Nephron (organoid): ENCODE results near the gene CLDN7.
A peak's percentile ranks its signal among the peaks of the same experiment; 100 is the strongest.

ENCODE experiments used
- H3K27ac Mint-ChIP-seq, 3 experiments: 2 replicates each; pipeline ENCODE4 v1.8.0; 2020; ENCODE audit warnings: mixed read lengths in 3 of 3, mild to moderate bottlenecking in 2 of 3, moderate library complexity in 1 of 3
- H3K27me3 Mint-ChIP-seq: 2 replicates; pipeline ENCODE4 v1.8.0; 2021; ENCODE audit warnings: low read depth, mild to moderate bottlenecking, moderate library complexity, mixed read lengths
- H3K36me3 Mint-ChIP-seq: 2 replicates; pipeline ENCODE4 v1.8.0; 2020; ENCODE audit warnings: low read depth, mixed read lengths
- H3K4me1 Mint-ChIP-seq: 2 replicates; pipeline ENCODE4 v1.8.0; 2020; ENCODE audit warnings: mixed read lengths
- H3K4me3 Mint-ChIP-seq, 3 experiments: 2 replicates each; pipeline ENCODE4 v1.8.0; 2020; ENCODE audit warnings: mild to moderate bottlenecking in 3 of 3, mixed read lengths in 3 of 3, moderate library complexity in 2 of 3
- H3K9me3 Mint-ChIP-seq: 2 replicates; pipeline ENCODE4 v1.8.0; 2020; ENCODE audit warnings: mixed read lengths
- CTCF ChIP-seq, 3 experiments: fragments of 200-600 bp; sonication (generic); IDR thresholded peaks; one replicate each; pipeline ENCODE4 v1.5.0; 2021; ENCODE audit warnings: antibody characterized with exemption in 3 of 3; ENCODE audit not compliant: unreplicated experiment in 3 of 3

Gene CLDN7

GRCh38 chr17:7293816-7294613, 31.7 kb upstream of the CLDN7 start:
- peak overlapping the region; percentile 65 to 75 (median 72) for H3K4me3 Mint-ChIP-seq
- no peaks in the 10 kb centered on the region for H3K9me3 Mint-ChIP-seq
- H3K4me1 Mint-ChIP-seq = peaks cover 17% of the 10 kb centered on the region
- H3K27ac Mint-ChIP-seq = peak overlapping the region in 2 of 3 experiments; percentile 60 to 67
- no peaks in the 10 kb centered on the region for H3K36me3 Mint-ChIP-seq
- peaks cover 70% of the 10 kb centered on the region for H3K27me3 Mint-ChIP-seq
- no peak for TF ChIP-seq CTCF (IDR thresholded peaks at IDR 0.05; ENCODE audit: unreplicated experiment in 3 of 3)

- TF ChIP-seq CTCF (IDR thresholded peaks at IDR 0.05; ENCODE audit: unreplicated experiment in 3 of 3) = no peak
- H3K9me3 Mint-ChIP-seq = no peaks in the 10 kb centered on the region
These were observed 30.9 kb upstream of the CLDN7 start for GRCh38 chr17:7293159-7293558.

GRCh38 chr17:7292729-7293128, 30.5 kb upstream of the CLDN7 start:
- H3K36me3 Mint-ChIP-seq = no peaks in the 10 kb centered on the region
- peak overlapping the region; percentile 65 to 77 (median 72) for H3K4me3 Mint-ChIP-seq
- no peaks in the 10 kb centered on the region for H3K9me3 Mint-ChIP-seq
- H3K27ac Mint-ChIP-seq = peak overlapping the region; percentile 15 to 70 (median 64)
- H3K4me1 Mint-ChIP-seq = peaks cover 17% of the 10 kb centered on the region
- TF ChIP-seq CTCF (IDR thresholded peaks at IDR 0.05; ENCODE audit: unreplicated experiment in 3 of 3) = no peak
- H3K27me3 Mint-ChIP-seq = peaks cover 72% of the 10 kb centered on the region

More at GRCh38 chr17:7293159-7293558, 30.9 kb upstream of the CLDN7 start:
- Mint-ChIP-seq H3K27me3 (peaks cover 74% of the 10 kb centered on the region), H3K27ac (peak overlapping the region; percentile 15 to 70 (median 64)), H3K4me3 (peak overlapping the region; percentile 65 to 77 (median 72)), H3K36me3 (no peaks in the 10 kb centered on the region), H3K4me1 (peaks cover 17% of the 10 kb centered on the region)

GRCh38 chr17:7292194-7292593, 29.9 kb upstream of the CLDN7 start:
- Mint-ChIP-seq H3K36me3 (no peaks in the 10 kb centered on the region), H3K9me3 (no peaks in the 10 kb centered on the region), H3K4me3 (no peak overlapping the region), H3K27ac (no peak overlapping the region), H3K4me1 (peaks cover 17% of the 10 kb centered on the region), H3K27me3 (peaks cover 74% of the 10 kb centered on the region)
- no peak for TF ChIP-seq CTCF (IDR thresholded peaks at IDR 0.05; ENCODE audit: unreplicated experiment in 3 of 3)

- Mint-ChIP-seq H3K27me3 (peaks cover 68% of the 10 kb centered on the region), H3K9me3 (no peaks in the 10 kb centered on the region), H3K4me3 (no peak overlapping the region), H3K4me1 (peaks cover 17% of the 10 kb centered on the region), H3K36me3 (peaks cover 3% of the 10 kb centered on the region), H3K27ac (no peak overlapping the region)
- TF ChIP-seq CTCF (IDR thresholded peaks at IDR 0.05; ENCODE audit: unreplicated experiment in 3 of 3) = no peak
These were observed 28.4 kb upstream of the CLDN7 start for GRCh38 chr17:7290685-7291084.

GRCh38 chr17:7290166-7290565, 27.9 kb upstream of the CLDN7 start:
- peaks cover 14% of the 10 kb centered on the region for H3K4me1 Mint-ChIP-seq
- H3K9me3 Mint-ChIP-seq = no peaks in the 10 kb centered on the region
- peaks cover 63% of the 10 kb centered on the region for H3K27me3 Mint-ChIP-seq
- H3K4me3 Mint-ChIP-seq = no peak overlapping the region
- H3K27ac Mint-ChIP-seq = no peak overlapping the region
- TF ChIP-seq CTCF (IDR thresholded peaks at IDR 0.05; ENCODE audit: unreplicated experiment in 3 of 3) = no peak
- H3K36me3 Mint-ChIP-seq = peaks cover 3% of the 10 kb centered on the region
